NB4 (cell line): ENCODE data around the gene ALDOA.
A peak's percentile ranks its signal among the peaks of the same experiment; 100 is the strongest.

Source experiments
- DNase-seq: peaks from one replicate; pipeline ENCODE4 v3.0.0; 2010; ENCODE audit warnings: low read depth
- H3K4me3 ChIP-seq: one replicate; pipeline ENCODE4 v1.5.1; 2011; ENCODE audit warnings: mild to moderate bottlenecking, low read depth, low read length, moderate library complexity
- CTCF ChIP-seq: IDR thresholded peaks from one replicate; pipeline ENCODE4 v1.5.1; 2012; ENCODE audit warnings: low read depth, low read length
- MAX ChIP-seq: IDR thresholded peaks from 2 replicates; pipeline ENCODE4 v1.6.1; 2011; ENCODE audit warnings: low read depth, low read length
- MYC ChIP-seq: IDR thresholded peaks from 2 replicates; pipeline ENCODE4 v1.6.1; 2011; ENCODE audit warnings: low read depth, low read length
- POLR2A ChIP-seq: IDR thresholded peaks from 2 replicates; pipeline ENCODE4 v1.6.1; 2011; ENCODE audit warnings: mild to moderate bottlenecking; ENCODE audit not compliant: insufficient read length; ENCODE audit errors: extremely low read depth

Gene ALDOA

GRCh38 chr16:30090610-30091331 is 25.2 kb downstream of the ALDOA start:
- no peak overlapping the region for H3K4me3 ChIP-seq
- TF ChIP-seq CTCF (no peak), POLR2A (no peak), MYC (no peak), MAX (no peak)
- no peak for DNase-seq

GRCh38 chr16:30091474-30092372 is 26.2 kb downstream of the ALDOA start, which contains the start of gene TBX6:
TSS of gene TBX6 (minus strand) at chr16:30091924. CDS start at chr16:30091193, 731 bp downstream.
- H3K4me3 ChIP-seq = peak within 1 kb of the TSS; percentile 83
- DNase-seq = peak; percentile 97
- peak; percentile 76 for TF ChIP-seq MAX
- TF ChIP-seq MYC = peak; percentile 90
- peak; percentile 66 for TF ChIP-seq POLR2A
- peak; percentile 61 for TF ChIP-seq CTCF

- DNase-seq = peak; percentile 97
- peak overlapping the region; percentile 83 for H3K4me3 ChIP-seq
- TF ChIP-seq POLR2A = peak; percentile 7
- peak; percentile 80 for TF ChIP-seq CTCF
- TF ChIP-seq MYC = peak; percentile 94
- TF ChIP-seq MAX = peak; percentile 94
Observed at GRCh38 chr16:30092373-30093010, 26.9 kb downstream of the ALDOA start.

- DNase-seq = no peak
- no peak for TF ChIP-seq MYC
- TF ChIP-seq POLR2A = no peak
- no peak for TF ChIP-seq MAX
- TF ChIP-seq CTCF = no peak
- H3K4me3 ChIP-seq = no peak overlapping the region
Observed at GRCh38 chr16:30094541-30095165, 29.1 kb downstream of the ALDOA start.
